SK-N-SH (cell line): ENCODE measurements around the gene DUSP15. TPM values are rescaled to one million over a fixed set of nuclear protein-coding genes. Genes with fewer than 3 reads are reported as not detected.

Experiments
- CTCF ChIA-PET: fragments of 300-600, 350-600 bp; formaldehyde crosslinking; extraction: SDS; loops from one replicate; lab custom pipeline; 2021; lab: Yijun Ruan, JAX
- POLR2A ChIA-PET: fragments of 350-600 bp; sonication (Branson Sonifier 250); formaldehyde crosslinking; extraction: SDS; loops from one replicate; lab custom pipeline; 2020; ENCODE audit warnings: antibody characterized with exemption, inconsistent platforms; lab: Yijun Ruan, JAX
- DNase-seq: peaks from one replicate; pipeline ENCODE4 v3.0.0; 2012
- H2AFZ ChIP-seq: fragments of 200-600 bp; sonication (generic); 2 replicates; pipeline ENCODE4 v1.8.1; 2016; ENCODE audit warnings: antibody characterized with exemption, mild to moderate bottlenecking, low read depth
- H3F3A ChIP-seq: fragments of 200-600 bp; sonication (generic); replicated peaks from 2 replicates; pipeline ENCODE3; 2016; ENCODE audit warnings: antibody characterized with exemption, mild to moderate bottlenecking; ENCODE audit not compliant: insufficient read depth
- H3K27ac ChIP-seq, 2 experiments: fragments of 200-500 bp in 1 of 2; fragments of 200-600 bp in 1 of 2; sonication (Bioruptor generic) in 1 of 2; sonication (generic), shearing (Covaris generic) in 1 of 2; 2 replicates each; pipeline versions ENCODE4 v1.5.1 to v1.6.1; 2014 to 2016; ENCODE audit warnings: low read depth in 2 of 2, inconsistent platforms in 1 of 2, low read length in 1 of 2, mild to moderate bottlenecking in 1 of 2, mixed read lengths in 1 of 2
- H3K27me3 ChIP-seq: fragments of 200-600 bp; sonication (generic), shearing (Covaris generic); 2 replicates; pipeline ENCODE4 v1.6.1; 2016; ENCODE audit warnings: mixed run types; ENCODE audit not compliant: insufficient read depth
- H3K36me3 ChIP-seq, 2 experiments: fragments of 200-500 bp in 1 of 2; fragments of 200-600 bp in 1 of 2; sonication (Bioruptor generic) in 1 of 2; sonication (generic) in 1 of 2; replicated peaks in 1 of 2; 2 replicates each; pipeline versions ENCODE3 to v1.5.1; 2014 to 2016; ENCODE audit warnings: low read length in 1 of 2, mild to moderate bottlenecking in 1 of 2; ENCODE audit not compliant: insufficient read depth in 2 of 2, control insufficient read depth in 1 of 2
- H3K4me1 ChIP-seq, 2 experiments: fragments of 200-500 bp in 1 of 2; fragments of 200-600 bp in 1 of 2; sonication (Bioruptor generic) in 1 of 2; sonication (generic), shearing (Covaris generic) in 1 of 2; 2 replicates each; pipeline versions ENCODE4 v1.5.1 to v1.6.1; 2014 to 2016; ENCODE audit warnings: low read depth in 1 of 2, low read length in 1 of 2, mixed run types in 1 of 2; ENCODE audit not compliant: insufficient read depth in 2 of 2, control insufficient read depth in 1 of 2
- H3K4me2 ChIP-seq: fragments of 200-600 bp; sonication (generic), shearing (Covaris generic); 2 replicates; pipeline ENCODE4 v1.6.1; 2017; ENCODE audit warnings: mixed run types
- H3K4me3 ChIP-seq, 2 experiments: fragments of 200-500 bp in 1 of 2; fragments of 200-600 bp in 1 of 2; sonication (Bioruptor generic) in 1 of 2; sonication (generic), shearing (Covaris generic) in 1 of 2; 2 replicates each; pipeline versions ENCODE4 v1.5.1 to v1.8.1; 2014 to 2016; ENCODE audit warnings: low read depth in 2 of 2, inconsistent platforms in 1 of 2, low read length in 1 of 2, mild to moderate bottlenecking in 1 of 2, mixed read lengths in 1 of 2, moderate library complexity in 1 of 2
- H3K79me2 ChIP-seq: fragments of 200-600 bp; sonication (generic); 2 replicates; pipeline ENCODE4 v1.8.1; 2017; ENCODE audit warnings: mild to moderate bottlenecking; ENCODE audit not compliant: insufficient read depth
- H3K9ac ChIP-seq: fragments of 200-600 bp; sonication (generic); 2 replicates; pipeline ENCODE4 v1.6.1; 2017; ENCODE audit warnings: mixed run types
- H3K9me2 ChIP-seq: fragments of 200-600 bp; sonication (generic); 2 replicates; pipeline ENCODE4 v1.6.1; 2017; ENCODE audit warnings: mixed run types
- H3K9me3 ChIP-seq: fragments of 200-600 bp; sonication (generic); 2 replicates; pipeline ENCODE4 v1.6.1; 2017; ENCODE audit warnings: mixed run types, mild to moderate bottlenecking, moderate library complexity
- H4K20me1 ChIP-seq: fragments of 200-600 bp; sonication (generic); 2 replicates; pipeline ENCODE4 v1.6.1; 2017; ENCODE audit warnings: mild to moderate bottlenecking, mixed run types; ENCODE audit not compliant: insufficient read depth
- CHD2 ChIP-seq: fragments of 150-350 bp; IDR thresholded peaks from 2 replicates; pipeline ENCODE4 v1.6.1; 2018; ENCODE audit warnings: low read length; ENCODE audit not compliant: partially characterized antibody
- CTCF ChIP-seq: fragments of 200-600 bp; sonication (generic); IDR thresholded peaks from 2 replicates; pipeline ENCODE4 v1.6.1; 2017; ENCODE audit warnings: antibody characterized with exemption, mild to moderate bottlenecking, moderate library complexity
- EP300 ChIP-seq, 2 experiments: IDR thresholded peaks; 2 replicates each; pipeline versions ENCODE4 v1.4.0 to v1.6.1; 2012; ENCODE audit warnings: borderline replicate concordance in 1 of 2, low read depth in 1 of 2, low read length in 1 of 2
- FOSL2 ChIP-seq: IDR thresholded peaks from 2 replicates; pipeline ENCODE4 v1.4.0; 2012; ENCODE audit warnings: low read depth, mild to moderate bottlenecking, moderate library complexity, borderline replicate concordance
- NFIC ChIP-seq: IDR thresholded peaks from 2 replicates; pipeline ENCODE4 v1.4.0; 2012; ENCODE audit warnings: borderline replicate concordance
- NRF1 ChIP-seq: IDR thresholded peaks from 2 replicates; pipeline ENCODE4 v1.6.1; 2012; ENCODE audit warnings: low read depth, mild to moderate bottlenecking, low read length
- POLR2AphosphoS5 ChIP-seq: IDR thresholded peaks from 2 replicates; pipeline ENCODE4 v1.6.1; 2012; ENCODE audit warnings: low read depth, low read length
- RAD21 ChIP-seq: IDR thresholded peaks from 2 replicates; pipeline ENCODE4 v1.6.1; 2012; ENCODE audit warnings: mild to moderate bottlenecking, low read length
- RCOR1 ChIP-seq: fragments of 150-350 bp; IDR thresholded peaks from 2 replicates; pipeline ENCODE4 v1.6.1; 2017; ENCODE audit warnings: antibody characterized with exemption, low read length
- REST ChIP-seq: IDR thresholded peaks from 2 replicates; pipeline ENCODE4 v1.6.1; 2012; ENCODE audit warnings: mild to moderate bottlenecking, low read depth, low read length, moderate library complexity
- RFX5 ChIP-seq: IDR thresholded peaks from 2 replicates; pipeline ENCODE4 v1.6.1; 2012; ENCODE audit warnings: mild to moderate bottlenecking, improper control_type of control experiment, low read length
- TCF12 ChIP-seq: IDR thresholded peaks from 2 replicates; pipeline ENCODE4 v1.4.0; 2012
- TEAD4 ChIP-seq: IDR thresholded peaks from 2 replicates; pipeline ENCODE4 v1.4.0; 2012; ENCODE audit warnings: mild to moderate bottlenecking, borderline replicate concordance; ENCODE audit not compliant: insufficient read depth
- YY1 ChIP-seq: IDR thresholded peaks from 2 replicates; pipeline ENCODE4 v1.4.0; 2012; ENCODE audit warnings: low read depth, mild to moderate bottlenecking
- ZBTB33 ChIP-seq: IDR thresholded peaks from 2 replicates; pipeline ENCODE4 v1.4.0; 2012; ENCODE audit warnings: low read depth, borderline replicate concordance
- WGBS: methylation state at CpG from one replicate; pipeline ENCODE4 v1.1.6; 2017; ENCODE audit warnings: low lambda C conversion rate; 5-methylcytosine and 5-hydroxymethylcytosine counted together
- polyA plus RNA-seq, 3 experiments: library from polyadenylated mRNA; depleted of rRNA; stranded (reverse); fragments of >200 nt; gene quantifications; 2 replicates each; pipeline ENCODE4 v1.2.3, GENCODE V29; 2012

Gene DUSP15
- polyA plus RNA-seq, 1 of the 3 experiments (the other 2 are of a cell fraction), result 5.4 TPM

- H3K9ac ChIP-seq, result no peak overlapping the region
- peak overlapping the region; percentile 26; the same call in 1 of the 2 replicates for H3K4me2 ChIP-seq
- no peaks in the 10 kb centered on the region for H3K9me2 ChIP-seq
- H2AFZ ChIP-seq, result 0 out of 2 replicates have a peak overlapping the region, but pooled peaks have one; percentile 16
- TF ChIP-seq NFIC (no peak), REST (no peak), TEAD4 (no peak), RFX5 (no peak), RAD21 (no peak), ZBTB33 (no peak), NRF1 (no peak), YY1 (no peak), FOSL2 (no peak), RCOR1 (no peak), CHD2 (no peak), POLR2AphosphoS5 (no peak), TCF12 (no peak), CTCF (no peak), EP300 (IDR thresholded peaks at IDR 0.05; ENCODE audit: borderline replicate concordance in 1 of 2, low read depth in 1 of 2, low read length in 1 of 2) (no peak)
- no peak overlapping the region for H3K27ac ChIP-seq
- 83% methylated on average over 2 of the region's 4 CpGs for WGBS
- no peaks in the 10 kb centered on the region for H4K20me1 ChIP-seq
- H3K79me2 ChIP-seq, result no peaks in the 10 kb centered on the region
- ChIA-PET POLR2A (no interaction called here), CTCF (interaction anchor here (1.5 to 7.6 kb wide), 10 partner anchors 12 to 267 kb away, joined by 6 to 174 read pairs (median 30); partner anchors contain the start of genes FOXS1 and PDRG1)
- no peak for DNase-seq
- peaks cover 0 to 8% of the 10 kb centered on the region in 2 experiments; a peak in 1 of 4 replicates for H3K4me1 ChIP-seq
- H3K27me3 ChIP-seq, result no peaks in the 10 kb centered on the region
- no peaks in the 10 kb centered on the region for H3K9me3 ChIP-seq
- H3F3A ChIP-seq, result peaks cover 11% of the 10 kb centered on the region
- no peaks in the 10 kb centered on the region for H3K36me3 ChIP-seq
- H3K4me3 ChIP-seq, result no peak overlapping the region
These were observed 46.2 kb downstream of the DUSP15 start for GRCh38 chr20:31824125-31824485.
